Stimulated activated CD8-positive, alpha-beta memory T cell treated with anti-CD3 and anti-CD28 coated beads, Interleukin-12 subunit alpha, Interleukin-12 subunit beta, amount 100 ng/mL, for 24 hours (primary cell): ENCODE measurements around the gene CAPN7.
A peak's percentile ranks its signal among the peaks of the same experiment; 100 is the strongest.
"Not testable (repeated sequence)": the region's sequence is repeated elsewhere in the genome, so short reads cannot be mapped to it uniquely, and the experiment has no call there.

Experiments
- DNase-seq: peaks from one replicate; pipeline ENCODE4 v3.0.0-alpha.2; 2020; ENCODE audit errors: extremely low read depth

CAPN7 gene

GRCh38 chr3:15205934-15206661 is at the start of gene CAPN7:
Gene CAPN7 (plus strand): TSS chr3:15206246. CDS start chr3:15206496, 250 bp downstream.
- DNase-seq: peak; percentile 83

GRCh38 chr3:15157441-15157840 is 48.6 kb upstream of the CAPN7 start:
- no peak for DNase-seq

GRCh38 chr3:15159501-15160136 is 46.4 kb upstream of the CAPN7 start:
- DNase-seq: no peak

GRCh38 chr3:15160662-15161061 is 45.4 kb upstream of the CAPN7 start:
- DNase-seq: no peak

- DNase-seq: no peak
Observed at GRCh38 chr3:15161133-15161532, 44.9 kb upstream of the CAPN7 start.

GRCh38 chr3:15163656-15164055 is 42.4 kb upstream of the CAPN7 start:
- not testable (repeated sequence) for DNase-seq

- DNase-seq: no peak
Observed at GRCh38 chr3:15164340-15164739, 41.7 kb upstream of the CAPN7 start.

GRCh38 chr3:15165061-15165460 is 41.0 kb upstream of the CAPN7 start:
- DNase-seq: no peak

GRCh38 chr3:15166391-15166790 is 39.7 kb upstream of the CAPN7 start:
- not testable (repeated sequence) for DNase-seq

GRCh38 chr3:15171096-15171495 is 35.0 kb upstream of the CAPN7 start:
- DNase-seq: no peak

- DNase-seq: no peak
Observed at GRCh38 chr3:15172806-15173205, 33.2 kb upstream of the CAPN7 start.

- no peak for DNase-seq
Observed at GRCh38 chr3:15174953-15175352, 31.1 kb upstream of the CAPN7 start.

- DNase-seq: no peak
Observed at GRCh38 chr3:15175605-15176004, 30.4 kb upstream of the CAPN7 start.

GRCh38 chr3:15180042-15180611 is 25.9 kb upstream of the CAPN7 start:
- no peak for DNase-seq

- DNase-seq: no peak
Observed at GRCh38 chr3:15181511-15181910, 24.5 kb upstream of the CAPN7 start.

- DNase-seq: no peak
Observed at GRCh38 chr3:15181963-15182362, 24.1 kb upstream of the CAPN7 start.

- DNase-seq: no peak
Observed at GRCh38 chr3:15183011-15183410, 23.0 kb upstream of the CAPN7 start.

- no peak for DNase-seq
Observed at GRCh38 chr3:15185404-15185803, 20.6 kb upstream of the CAPN7 start.

- no peak for DNase-seq
Observed at GRCh38 chr3:15186101-15186476, 20.0 kb upstream of the CAPN7 start.

GRCh38 chr3:15186477-15187164 is 19.4 kb upstream of the CAPN7 start:
- not testable (repeated sequence) for DNase-seq

- no peak for DNase-seq
Observed at GRCh38 chr3:15197340-15198029, 8.6 kb upstream of the CAPN7 start.

GRCh38 chr3:15198686-15199085 is 7.4 kb upstream of the CAPN7 start:
- no peak for DNase-seq
